ENCODE results near the gene MARCO.

The MARCO gene

GRCh38 chr2:119008108-119008507 is 66.1 kb downstream of the MARCO start:
- CTCF ChIA-PET, result interaction anchor here (1.5 kb wide), 1 partner anchor 283 kb away, joined by 7 read pairs; no protein-coding TSS in a partner anchor
- no peak for DNase-seq (ENCODE audit: low read depth, low spot score)
- POLR2A ChIA-PET, result no interaction called here
- TF ChIP-seq CTCF (IDR thresholded peaks at IDR 0.05; ENCODE audit: insufficient read depth, low read length, missing control alignments), result no peak
- no peak overlapping the region for H3K4me3 ChIP-seq (ENCODE audit: low read depth, low read length)

GRCh38 chr2:119009110-119009509 is 67.1 kb downstream of the MARCO start:
- CTCF ChIA-PET, result interaction anchor here (1.5 kb wide), 1 partner anchor 282 kb away, joined by 7 read pairs; no protein-coding TSS in a partner anchor
- DNase-seq (ENCODE audit: low read depth, low spot score), result no peak
- POLR2A ChIA-PET, result no interaction called here
- TF ChIP-seq CTCF (IDR thresholded peaks at IDR 0.05; ENCODE audit: insufficient read depth, low read length, missing control alignments), result no peak
- no peak overlapping the region for H3K4me3 ChIP-seq (ENCODE audit: low read depth, low read length)

GRCh38 chr2:119010336-119010735 is 68.3 kb downstream of the MARCO start:
- no peak overlapping the region for H3K4me3 ChIP-seq (ENCODE audit: low read depth, low read length)
- ChIA-PET CTCF (interaction anchor here (0.9 to 4.2 kb wide), 5 partner anchors 20 to 466 kb away, joined by 3 to 53 read pairs (median 5); no protein-coding TSS in a partner anchor), POLR2A (no interaction called here)
- no peak for DNase-seq (ENCODE audit: low read depth, low spot score)
- TF ChIP-seq CTCF (IDR thresholded peaks at IDR 0.05; ENCODE audit: insufficient read depth, low read length, missing control alignments), result no peak

GRCh38 chr2:119011162-119011909 is 69.3 kb downstream of the MARCO start:
- POLR2A ChIA-PET, result interaction anchor here (0.7 kb wide), 1 partner anchor 123 kb away, joined by 3 read pairs; no protein-coding TSS in a partner anchor
- CTCF ChIA-PET, result interaction anchor here (0.9 to 4.2 kb wide), 8 partner anchors 21 to 467 kb away, joined by 3 to 53 read pairs (median 4); no protein-coding TSS in a partner anchor
- TF ChIP-seq CTCF (IDR thresholded peaks at IDR 0.05; ENCODE audit: insufficient read depth, low read length, missing control alignments), result peak; percentile 67
- no peak overlapping the region; the same call in 1 of the 2 replicates for H3K4me3 ChIP-seq (ENCODE audit: low read depth, low read length)
- DNase-seq (ENCODE audit: low read depth, low spot score), result no peak

- H3K4me3 ChIP-seq (ENCODE audit: low read depth, low read length), result no peak overlapping the region
- ChIA-PET CTCF (interaction anchor here (1.1 to 4.2 kb wide), 6 partner anchors 253 to 467 kb away, joined by 3 to 53 read pairs (median 6); no protein-coding TSS in a partner anchor), POLR2A (interaction anchor here (0.7 kb wide), 1 partner anchor 123 kb away, joined by 3 read pairs; no protein-coding TSS in a partner anchor)
- DNase-seq (ENCODE audit: low read depth, low spot score), result no peak
- TF ChIP-seq CTCF (IDR thresholded peaks at IDR 0.05; ENCODE audit: insufficient read depth, low read length, missing control alignments), result no peak
These were observed 69.9 kb downstream of the MARCO start for GRCh38 chr2:119011910-119012209.

All from AG04449 (cell line).